Heart left ventricle (tissue), 16 donors: ENCODE data around the gene LMLN. TPM values are rescaled to one million over a fixed set of nuclear protein-coding genes. Genes with fewer than 3 reads are reported as not detected.
"Not testable (repeated sequence)": the region's sequence is repeated elsewhere in the genome, so short reads cannot be mapped to it uniquely, and the experiment has no call there.

Experiments
- ATAC-seq, 4 donors: fragments of 200-7000 bp; cut with Tn5 transposase; one replicate each; pipeline ENCODE4 v1.9.1; 2020 to 2022; ENCODE audit warnings: moderate library complexity in 4 of 4, mild to moderate bottlenecking in 3 of 4, moderate number of reproducible peaks in 1 of 4
- DNase-seq, 5 donors: peaks; one replicate each; pipeline ENCODE4 v3.0.0-alpha.2; 2020
- H3K27ac ChIP-seq, 12 donors: fragments of 200-600 bp; sonication (generic) in 4 of 12; one replicate each; pipeline versions ENCODE4 v1.5.0 to v1.8.0; 2016 to 2022; ENCODE audit warnings: mild to moderate bottlenecking in 2 of 12
- H3K27me3 ChIP-seq, 9 donors: fragments of 200-600 bp; sonication (generic) in 2 of 9; one replicate each; pipeline versions ENCODE4 v1.5.1 to v1.8.0; 2016 to 2022; ENCODE audit warnings: mild to moderate bottlenecking in 3 of 9
- H3K36me3 ChIP-seq, 9 donors: fragments of 200-600 bp; sonication (generic) in 2 of 9; one replicate each; pipeline versions ENCODE4 v1.5.0 to v1.8.0; 2018 to 2022; ENCODE audit warnings: mild to moderate bottlenecking in 2 of 9
- H3K4me1 ChIP-seq, 12 donors: fragments of 200-600 bp; sonication (generic) in 4 of 12; one replicate each; pipeline versions ENCODE4 v1.5.0 to v1.8.0; 2016 to 2022; ENCODE audit warnings: mild to moderate bottlenecking in 3 of 12
- H3K4me3 ChIP-seq, 12 donors: fragments of 200-600 bp; sonication (generic) in 4 of 12; one replicate each; pipeline versions ENCODE4 v1.5.0 to v1.8.0; 2017 to 2022; ENCODE audit warnings: mild to moderate bottlenecking in 9 of 12, moderate library complexity in 4 of 12
- H3K9me3 ChIP-seq, 12 donors: fragments of 200-600 bp; sonication (generic) in 4 of 12; one replicate each; pipeline versions ENCODE4 v1.5.0 to v1.8.0; 2016 to 2022; ENCODE audit warnings: mild to moderate bottlenecking in 1 of 12
- POLR2A ChIP-seq, 2 donors: fragments of 450-650 bp; IDR thresholded peaks; one replicate each; pipeline ENCODE4 v1.6.1; 2017; ENCODE audit warnings: antibody characterized with exemption in 2 of 2, mild to moderate bottlenecking in 2 of 2, moderate library complexity in 2 of 2
- WGBS, 4 donors: extraction: QIAGEN DNeasy Blood & Tissue Kit in 2 of 4; methylation state at CpG; one replicate each; pipeline versions ENCODE4 v1.1.5 to v1.1.7; 2013 to 2018; 5-methylcytosine and 5-hydroxymethylcytosine counted together
- intact Hi-C, 10 donors: fragments of 100-400 bp; cut with DNase I; formaldehyde crosslinking; loops; one replicate each; pipeline versions ENCODE4 v1.11.1 to v1.14.2; 2022
- polyA plus RNA-seq, 2 donors: library from polyadenylated mRNA; stranded (reverse); fragments of 200-250 nt; gene quantifications; one replicate each; pipeline ENCODE4 v1.2.3, GENCODE V29; 2013
- total RNA-seq, 9 donors: library from RNA; depleted of rRNA in 2 of 9; stranded (reverse); fragments of >200 nt in 2 of 9; fragmentation: NEBNext Ultra II Directional in 3 of 9; extraction: Animal tissue kit (Norgen Biotek cat#: 25700) in 3 of 9; gene quantifications; one replicate each; pipeline versions ENCODE4 v1.1.0 to v1.2.4, GENCODE V29; 2016 to 2023
- TF ChIP-seq, protein P1 (sequence below), 12 donors: fragments of 200-600 bp; sonication (generic) in 4 of 12; IDR thresholded peaks; one replicate each; pipeline versions ENCODE4 v1.5.0 to v1.8.0; 2018 to 2022; ENCODE audit warnings: antibody characterized with exemption in 12 of 12, mild to moderate bottlenecking in 5 of 12
- donor health status: ischemic (EF 13 %, LVEDD 7.1; RV severe dilation, severe dysfunction).
- donor health status: healthy with polysubstance abuse.
- donor health status: DM: no; HTN: yes; CAD: no.
- donor health status: DM: no; HTN: no; CAD: no.
- donor health status: ischemic (EF 25% LVEDD 6.9; RV normal size, moderate dysfunction).
- donor health status: ischemic (EF 25% LVEDD 5.7; RV mildly dilated, moderate dysfunction).
- donor health status: healthy.
- donor health status: DM: yes; HTN: yes; CAD: no.
- donor health status: ischemic (EF 35%, LVEDD 5.7; RV mildly dilated, moderate dysfunction).
- donor health status: nonischemic (EF 11% LVEDD 7.7; RV severe dilation, severe dysfunction).
- donor health status: DM: yes; HTN: yes; CAD: no.
- donor health status: PGD.
- donor health status: ischemic (EF 29% LVEDD 5.4; RV normal size, mild dysfunction).
- donor health status: nonischemic (EF 23%, LVEDD 6.1; RV moderate dilation, normal function).

Gene LMLN
- total and polyA plus RNA-seq, 11 donors, result 2.5 to 17.1 (median 8.8) TPM

GRCh38 chr3:197926418-197926817 lies 33.6 kb upstream of the LMLN start:
- ATAC-seq, result no peak

GRCh38 chr3:197927578-197927977 lies 32.4 kb upstream of the LMLN start:
- intact Hi-C loops, H3K9me3 ChIP-seq, ATAC-seq, H3K27me3 ChIP-seq, H3K27ac ChIP-seq, H3K4me3 ChIP-seq, H3K4me1 ChIP-seq, DNase-seq: not testable (repeated sequence)
- peaks cover 0 to 47% (median 29%) of the 10 kb centered on the region in 9 donors for H3K36me3 ChIP-seq
- WGBS, 4 donors, result 92 to 95% (median 93%) methylated on average over 3 of the region's 3 CpGs

More at GRCh38 chr3:197926418-197926817, 33.6 kb upstream of the LMLN start:
- H3K4me3 ChIP-seq, result no peak overlapping the region
- TF ChIP-seq POLR2A (IDR thresholded peaks at IDR 0.05), result no peak
- TF ChIP-seq, protein P1, sequence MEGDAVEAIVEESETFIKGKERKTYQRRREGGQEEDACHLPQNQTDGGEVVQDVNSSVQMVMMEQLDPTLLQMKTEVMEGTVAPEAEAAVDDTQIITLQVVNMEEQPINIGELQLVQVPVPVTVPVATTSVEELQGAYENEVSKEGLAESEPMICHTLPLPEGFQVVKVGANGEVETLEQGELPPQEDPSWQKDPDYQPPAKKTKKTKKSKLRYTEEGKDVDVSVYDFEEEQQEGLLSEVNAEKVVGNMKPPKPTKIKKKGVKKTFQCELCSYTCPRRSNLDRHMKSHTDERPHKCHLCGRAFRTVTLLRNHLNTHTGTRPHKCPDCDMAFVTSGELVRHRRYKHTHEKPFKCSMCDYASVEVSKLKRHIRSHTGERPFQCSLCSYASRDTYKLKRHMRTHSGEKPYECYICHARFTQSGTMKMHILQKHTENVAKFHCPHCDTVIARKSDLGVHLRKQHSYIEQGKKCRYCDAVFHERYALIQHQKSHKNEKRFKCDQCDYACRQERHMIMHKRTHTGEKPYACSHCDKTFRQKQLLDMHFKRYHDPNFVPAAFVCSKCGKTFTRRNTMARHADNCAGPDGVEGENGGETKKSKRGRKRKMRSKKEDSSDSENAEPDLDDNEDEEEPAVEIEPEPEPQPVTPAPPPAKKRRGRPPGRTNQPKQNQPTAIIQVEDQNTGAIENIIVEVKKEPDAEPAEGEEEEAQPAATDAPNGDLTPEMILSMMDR (IDR thresholded peaks at IDR 0.05), result no peak
- no peaks in the 10 kb centered on the region for H3K4me1 ChIP-seq
- intact Hi-C loops, result no loop called here
- no peak for DNase-seq
- peaks cover 0 to 47% (median 30%) of the 10 kb centered on the region in 9 donors for H3K36me3 ChIP-seq
- WGBS, 4 donors, result 65 to 74% (median 68%) methylated on average over 7 of the region's 7 CpGs
- H3K9me3 ChIP-seq, result no peaks in the 10 kb centered on the region
- H3K27ac ChIP-seq, result no peak overlapping the region
- no peaks in the 10 kb centered on the region for H3K27me3 ChIP-seq

GRCh38 chr3:197936819-197937384 lies 23.1 kb upstream of the LMLN start:
- TF ChIP-seq, protein P1 (IDR thresholded peaks at IDR 0.05), result no peak
- no peak for TF ChIP-seq POLR2A (IDR thresholded peaks at IDR 0.05)

DNA sequence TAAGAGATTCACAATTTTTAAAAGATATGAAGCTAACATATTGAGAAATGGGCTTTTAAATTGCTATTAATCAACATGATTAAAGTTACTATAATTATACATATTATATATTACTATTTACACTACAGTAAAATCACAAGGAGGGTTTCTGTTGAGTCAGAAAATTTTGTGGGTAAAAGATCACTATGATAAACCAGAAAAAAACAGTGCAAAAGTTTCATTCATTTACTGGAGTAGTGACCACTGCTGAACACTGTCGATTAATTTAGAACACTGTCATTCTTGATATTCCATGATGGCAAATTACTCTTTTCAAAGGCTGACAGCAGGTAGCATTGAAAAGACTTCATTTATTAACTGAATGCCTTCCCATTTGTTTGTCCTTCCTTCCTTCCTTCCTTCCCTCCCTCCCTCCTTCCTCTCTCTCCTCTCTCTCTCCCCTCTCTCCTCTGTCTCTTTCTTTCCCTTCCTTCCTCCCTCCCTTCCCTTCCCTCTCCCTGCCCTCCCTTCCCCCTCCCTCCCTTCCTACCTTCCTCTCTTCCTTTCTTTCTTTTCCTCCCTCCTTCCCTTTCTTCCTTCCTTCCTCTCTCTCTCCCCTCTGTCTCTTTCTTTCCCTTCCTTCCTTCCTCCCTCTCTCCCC lies 19.2 kb upstream of the LMLN start:
- no peak overlapping the region for H3K4me3 ChIP-seq
- ATAC-seq (no peak), DNase-seq (no peak)
- no peak for TF ChIP-seq POLR2A (IDR thresholded peaks at IDR 0.05)
- TF ChIP-seq, protein P1 (IDR thresholded peaks at IDR 0.05), result no peak
- H3K4me1 ChIP-seq, result no peaks in the 10 kb centered on the region
- intact Hi-C loops, result loop anchor here in 3 of 10 donors (5.0 kb wide), 1 partner anchor 34 kb away; no protein-coding TSS in a partner anchor
- 91 to 97% (median 92%) methylated on average over 1 of the region's 1 CpG for WGBS, 4 donors
- no peaks in the 10 kb centered on the region for H3K9me3 ChIP-seq
- H3K27ac ChIP-seq, result no peak overlapping the region
- no peaks in the 10 kb centered on the region for H3K27me3 ChIP-seq
- peaks cover 0 to 21% (median 0%) of the 10 kb centered on the region in 9 donors for H3K36me3 ChIP-seq

More at GRCh38 chr3:197936819-197937384, 23.1 kb upstream of the LMLN start:
- H3K36me3 ChIP-seq, result peaks cover 0 to 15% (median 0%) of the 10 kb centered on the region in 9 donors
- ATAC-seq, result no peak
- intact Hi-C loops, result no loop called here
- H3K9me3 ChIP-seq, result no peaks in the 10 kb centered on the region
- H3K4me1 ChIP-seq, result no peaks in the 10 kb centered on the region
- no peak overlapping the region for H3K4me3 ChIP-seq
- H3K27ac ChIP-seq, result no peak overlapping the region
- 91 to 94% (median 93%) methylated on average over 15 of the region's 15 CpGs for WGBS, 4 donors
- no peak for DNase-seq
- no peaks in the 10 kb centered on the region for H3K27me3 ChIP-seq
